K562 (cell line): ENCODE results near the gene PYROXD2. TPM values are rescaled to one million over a fixed set of nuclear protein-coding genes. Genes with fewer than 3 reads are reported as not detected.

Source experiments
- C11orf30 ChIP-seq: fragments of 450-650 bp; IDR thresholded peaks from 2 replicates; pipeline ENCODE4 v1.6.1; 2016; ENCODE audit warnings: low read depth, mild to moderate bottlenecking
- CBFA2T2 ChIP-seq: fragments of 450-650 bp; conservative IDR thresholded peaks from 2 replicates; pipeline ENCODE4 v1.6.1; 2017; ENCODE audit warnings: mild to moderate bottlenecking
- CBFA2T3 ChIP-seq: fragments of 450-650 bp; IDR thresholded peaks from 2 replicates; pipeline ENCODE4 v1.6.1; 2017
- MAFG ChIP-seq: fragments of 450-650 bp; conservative IDR thresholded peaks from 2 replicates; pipeline ENCODE4 v1.6.1; 2016; ENCODE audit warnings: missing genetic modification characterization, missing compliant biosample characterization
- MEF2D ChIP-seq: conservative IDR thresholded peaks from 2 replicates; pipeline ENCODE4 v1.6.1; 2016; ENCODE audit warnings: low read depth, missing genetic modification characterization, missing compliant biosample characterization
- MNT ChIP-seq, 2 experiments: fragments of 450-650 bp; conservative IDR thresholded peaks; 2 replicates each; pipeline ENCODE4 v1.6.1; 2017; ENCODE audit warnings: mild to moderate bottlenecking in 2 of 2, moderate library complexity in 2 of 2
- NR2C1 ChIP-seq, 2 experiments: fragments of 450-650 bp; IDR thresholded peaks; 2 replicates each; pipeline ENCODE4 v1.6.1; 2017; ENCODE audit warnings: mild to moderate bottlenecking in 2 of 2, antibody characterized with exemption in 1 of 2, inconsistent platforms in 1 of 2, missing compliant biosample characterization in 1 of 2, missing genetic modification characterization in 1 of 2
- SMARCE1 ChIP-seq: fragments of 450-650 bp; IDR thresholded peaks from 2 replicates; pipeline ENCODE4 v1.7.1; 2016; ENCODE audit warnings: mild to moderate bottlenecking
- SRF ChIP-seq, 2 experiments: fragments of 250-450, 450-650 bp in 1 of 2; sonication (Bioruptor Pico) in 1 of 2; sonication (generic) in 1 of 2; formaldehyde crosslinking; IDR thresholded peaks; 2 replicates each; pipeline versions ENCODE4 v1.5.0 to v1.5.1; 2020 to 2022; ENCODE audit warnings: mild to moderate bottlenecking in 1 of 2, missing genetic modification reagents in 1 of 2
- ZFP36 ChIP-seq: fragments of 150-350 bp; IDR thresholded peaks from 2 replicates; pipeline ENCODE4 v1.6.1; 2018; ENCODE audit warnings: low read length, low read depth; ENCODE audit not compliant: partially characterized antibody
- ZNF318 ChIP-seq, 2 experiments: fragments of 450-650 bp; IDR thresholded peaks; 2 replicates each; pipeline ENCODE4 v1.6.1; 2016; ENCODE audit warnings: mild to moderate bottlenecking in 2 of 2, borderline replicate concordance in 1 of 2, low read depth in 1 of 2, moderate library complexity in 1 of 2
- ZNF75A ChIP-seq: fragments of 450-650 bp; formaldehyde crosslinking; IDR thresholded peaks from 2 replicates; pipeline ENCODE4 v1.4.0; 2020; ENCODE audit warnings: mild to moderate bottlenecking
- polyA plus RNA-seq, 8 experiments: library from polyadenylated mRNA; depleted of rRNA in 4 of 8; stranded (reverse) in 5 of 8; unstranded in 3 of 8; fragments of >200 nt; fragmentation: Nextera tagmentation in 2 of 8; fragmentation: Illumina TruSeq in 1 of 8; extraction: Ambion mirVana in 2 of 8; extraction: Trizol in 1 of 8; gene quantifications; 2 replicates each; pipeline versions ENCODE4 v1.2.1 to v1.2.3, GENCODE V29; 2011 to 2014; ENCODE audit warnings: inconsistent platforms in 1 of 8, missing spikeins in 1 of 8
- total RNA-seq, 7 experiments: library from RNA; depleted of rRNA in 6 of 7; stranded (reverse); fragments of >200 nt in 6 of 7; fragmentation: Illumina TruSeq in 2 of 7; extraction: Trizol in 2 of 7; gene quantifications; 2 replicates each; pipeline versions ENCODE4 v1.2.1 to v1.2.3, GENCODE V29; 2011 to 2021; ENCODE audit warnings: low replicate concordance in 1 of 7

Gene PYROXD2
- total and polyA plus RNA-seq, 9 of the 15 experiments (the other 6 are each of a cell fraction or from before 2014, with no cell fraction given): 0.14 to 1.4 (median 0.58) TPM

GRCh38 chr10:98463976-98464754 is 49.2 kb upstream of the PYROXD2 start (continued):
- TF ChIP-seq ZNF318 (IDR thresholded peaks at IDR 0.05; ENCODE audit: borderline replicate concordance in 1 of 2, low read depth in 1 of 2) (peak in 1 of 2 experiments; percentile 80; a peak in 2 of 4 replicates), MAFG (tag) (peak; percentile 89), NR2C1 (IDR thresholded peaks at IDR 0.05) (peak; percentile 69), NR2C1 (tag; IDR thresholded peaks at IDR 0.05) (peak; percentile 61), CBFA2T3 (peak; percentile 56), MEF2D (tag) (no peak), SMARCE1 (peak; percentile 35; the same call in 1 of the 2 replicates), SRF (CRISPR knock-in tag; IDR thresholded peaks at IDR 0.05) (no peak), CBFA2T2 (0 out of 2 replicates have a peak, but pooled peaks have one; percentile 17), ZFP36 (peak; percentile 7), ZNF75A (CRISPR knock-in tag) (no peak), C11orf30 (peak; percentile 94), MNT (conservative IDR thresholded peaks at IDR 0.05) (peak; percentile 81 to 89)
